Heart right ventricle (tissue), 16 donors: ENCODE results near the gene HRH2. TPM values are rescaled to one million over a fixed set of nuclear protein-coding genes. Genes with fewer than 3 reads are reported as not detected.
A peak's percentile ranks its signal among the peaks of the same experiment; 100 is the strongest.

Source experiments
- ATAC-seq, 8 donors: fragments of 200-7000 bp; cut with Tn5 transposase; one replicate each; pipeline ENCODE4 v1.9.1; 2020; ENCODE audit warnings: mild to moderate bottlenecking in 8 of 8, moderate library complexity in 8 of 8, moderate number of reproducible peaks in 1 of 8
- DNase-seq, 2 donors: peaks; one replicate each; pipeline ENCODE4 v3.0.0-alpha.2; 2020
- H3K27ac ChIP-seq, 10 donors: fragments of 200-600 bp; sonication (generic) in 2 of 10; one replicate each; pipeline versions ENCODE4 v1.5.0 to v1.8.0; 2020 to 2022; ENCODE audit warnings: mild to moderate bottlenecking in 3 of 10
- H3K27me3 ChIP-seq, 7 donors: fragments of 200-600 bp; one replicate each; pipeline ENCODE4 v1.8.0; 2021 to 2022; ENCODE audit warnings: mild to moderate bottlenecking in 2 of 7
- H3K36me3 ChIP-seq, 9 donors: fragments of 200-600 bp; sonication (generic) in 1 of 9; one replicate each; pipeline versions ENCODE4 v1.5.0 to v1.8.0; 2020 to 2022; ENCODE audit warnings: mild to moderate bottlenecking in 2 of 9
- H3K4me1 ChIP-seq, 9 donors: fragments of 200-600 bp; sonication (generic) in 1 of 9; one replicate each; pipeline versions ENCODE4 v1.5.0 to v1.8.0; 2020 to 2022; ENCODE audit warnings: mild to moderate bottlenecking in 4 of 9
- H3K4me3 ChIP-seq, 10 donors: fragments of 200-600 bp; sonication (generic) in 2 of 10; one replicate each; pipeline versions ENCODE4 v1.5.0 to v1.8.0; 2020 to 2022; ENCODE audit warnings: mild to moderate bottlenecking in 7 of 10, moderate library complexity in 2 of 10
- H3K9me3 ChIP-seq, 11 donors: fragments of 200-600 bp in 10 of 11; sonication (generic) in 2 of 11; one replicate each; pipeline versions ENCODE4 v1.5.0 to v1.8.0; 2013 to 2022; ENCODE audit warnings: mild to moderate bottlenecking in 2 of 11, control low read depth in 1 of 11, moderate library complexity in 1 of 11
- CTCF ChIP-seq, 9 donors: fragments of 200-600 bp; sonication (generic) in 2 of 9; IDR thresholded peaks; one replicate each; pipeline versions ENCODE4 v1.5.0 to v1.8.0; 2021 to 2022; ENCODE audit warnings: antibody characterized with exemption in 9 of 9, mild to moderate bottlenecking in 5 of 9, moderate library complexity in 1 of 9
- WGBS, 2 donors: extraction: QIAGEN DNeasy Blood & Tissue Kit; methylation state at CpG; one replicate each; pipeline ENCODE4 v1.1.7; 2013; ENCODE audit warnings: inconsistent platforms in 1 of 2; 5-methylcytosine and 5-hydroxymethylcytosine counted together
- intact Hi-C, 10 donors: fragments of 100-400 bp; cut with DNase I; formaldehyde crosslinking; loops; one replicate each; pipeline versions ENCODE4 v1.11.1 to v1.14.2; 2022
- polyA plus RNA-seq, 2 donors: library from polyadenylated mRNA; stranded (reverse); fragments of 200-250 nt; gene quantifications; one replicate each; pipeline ENCODE4 v1.2.3, GENCODE V29; 2013
- total RNA-seq, 10 donors: library from RNA; stranded (reverse); fragmentation: NEBNext Ultra II Directional in 3 of 10; extraction: Animal tissue kit (Norgen Biotek cat#: 25700) in 3 of 10; gene quantifications; one replicate each; pipeline versions ENCODE4 v1.2.1 to v1.2.4, GENCODE V29; 2021 to 2023
- donor health status: Arrhythmogenic right ventricular cardiomyopathy.
- donor health status: ischemic (EF 13 %, LVEDD 7.1; RV severe dilation, severe dysfunction).
- donor health status: healthy with polysubstance abuse.
- donor health status: DM: no; HTN: yes; CAD: no.
- donor health status: DM: no; HTN: no; CAD: no.
- donor health status: ischemic (EF 25% LVEDD 6.9; RV normal size, moderate dysfunction).
- donor health status: ischemic (EF 25% LVEDD 5.7; RV mildly dilated, moderate dysfunction).
- donor health status: healthy.
- donor health status: DM: yes; HTN: yes; CAD: no.
- donor health status: Ischemic cardiomyopathy.
- donor health status: ischemic (EF 35%, LVEDD 5.7; RV mildly dilated, moderate dysfunction).
- donor health status: nonischemic (EF 11% LVEDD 7.7; RV severe dilation, severe dysfunction).
- donor health status: DM: yes; HTN: yes; CAD: no.
- donor health status: PGD.
- donor health status: ischemic (EF 29% LVEDD 5.4; RV normal size, mild dysfunction).
- donor health status: nonischemic (EF 23%, LVEDD 6.1; RV moderate dilation, normal function).

Gene HRH2
- total and polyA plus RNA-seq, 12 donors, result 12.2 to 78.7 (median 50.6) TPM

- Histone ChIP-seq H3K36me3 (peaks cover 0 to 23% (median 0%) of the 10 kb centered on the region in 9 donors), H3K27ac (no peak overlapping the region), H3K4me3 (no peak overlapping the region), H3K9me3 (peaks cover 0 to 20% (median 0%) of the 10 kb centered on the region in 11 donors), H3K4me1 (peaks cover 0 to 8% (median 4%) of the 10 kb centered on the region in 9 donors), H3K27me3 (no peaks in the 10 kb centered on the region)
- intact Hi-C loops, result no loop called here
- ATAC-seq, result no peak
- no peak for TF ChIP-seq CTCF (IDR thresholded peaks at IDR 0.05)
- 86 to 93% methylated on average over 12 of the region's 12 CpGs for WGBS, 2 donors
- DNase-seq, result no peak
These were observed 43.9 kb downstream of the HRH2 start for GRCh38 chr5:175701797-175702196.

GRCh38 chr5:175706499-175706898 lies 48.6 kb downstream of the HRH2 start:
- Histone ChIP-seq H3K4me3 (no peak overlapping the region), H3K4me1 (peaks cover 2 to 41% (median 23%) of the 10 kb centered on the region in 9 donors), H3K27ac (peak overlapping the region in 4 of 10 donors; percentile 12 to 67 (median 24)), H3K36me3 (peaks cover 0 to 38% (median 0%) of the 10 kb centered on the region in 9 donors), H3K27me3 (no peaks in the 10 kb centered on the region), H3K9me3 (peaks cover 0 to 20% (median 0%) of the 10 kb centered on the region in 11 donors)
- ATAC-seq, result peak in 5 of 8 donors; percentile 19 to 41 (median 31)
- TF ChIP-seq CTCF (IDR thresholded peaks at IDR 0.05), result no peak
- intact Hi-C loops, result no loop called here
- 39 to 55% methylated on average over 6 of the region's 6 CpGs for WGBS, 2 donors
- DNase-seq, result no peak

- Histone ChIP-seq H3K4me1 (peaks cover 2 to 51% (median 27%) of the 10 kb centered on the region in 9 donors), H3K4me3 (no peak overlapping the region), H3K9me3 (peaks cover 0 to 11% (median 0%) of the 10 kb centered on the region in 11 donors), H3K27me3 (no peaks in the 10 kb centered on the region), H3K36me3 (peaks cover 0 to 38% (median 0%) of the 10 kb centered on the region in 9 donors), H3K27ac (no peak overlapping the region)
- DNase-seq, result no peak
- TF ChIP-seq CTCF (IDR thresholded peaks at IDR 0.05), result no peak
- ATAC-seq, result peak in 2 of 8 donors; percentile 7 to 15
- 89 to 94% methylated on average over 16 of the region's 16 CpGs for WGBS, 2 donors
- intact Hi-C loops, result no loop called here
These were observed 50.0 kb downstream of the HRH2 start for GRCh38 chr5:175707751-175708375.

- H3K4me3 ChIP-seq, result no peak overlapping the region
- peak in 4 of 8 donors; percentile 11 to 28 (median 15) for ATAC-seq
- no peak for TF ChIP-seq CTCF (IDR thresholded peaks at IDR 0.05)
- peak overlapping the region in 5 of 10 donors; percentile 20 to 64 (median 43) for H3K27ac ChIP-seq
- 68 to 73% methylated on average over 13 of the region's 13 CpGs for WGBS, 2 donors
- DNase-seq, result no peak
- H3K4me1 ChIP-seq, result peaks cover 2 to 60% (median 27%) of the 10 kb centered on the region in 9 donors
- intact Hi-C loops, result no loop called here
- H3K27me3 ChIP-seq, result no peaks in the 10 kb centered on the region
- H3K36me3 ChIP-seq, result peaks cover 0 to 38% (median 0%) of the 10 kb centered on the region in 9 donors
- peaks cover 0 to 11% (median 0%) of the 10 kb centered on the region in 11 donors for H3K9me3 ChIP-seq
These were observed 51.5 kb downstream of the HRH2 start for GRCh38 chr5:175709276-175709781.
